PC-9 (cell line): ENCODE results near the gene PMEL.

Experiments used
- CTCF ChIP-seq: fragments of 200-600 bp; sonication (generic); conservative IDR thresholded peaks from 2 replicates; pipeline ENCODE4 v1.6.1; 2017; ENCODE audit warnings: mixed run types, antibody characterized with exemption, mild to moderate bottlenecking, moderate library complexity
- EZH2 ChIP-seq: fragments of 200-600 bp; sonication (generic); IDR thresholded peaks from 2 replicates; pipeline ENCODE4 v1.8.0; 2017; ENCODE audit warnings: antibody characterized with exemption, low read depth

GRCh38 chr12:55909513-55909884 is 56.3 kb downstream of the PMEL start:
- TF ChIP-seq CTCF = no peak
- TF ChIP-seq EZH2 = no peak
